WTC11 (cell line): ENCODE data around the gene ZFP36L1. TPM values are rescaled to one million over a fixed set of nuclear protein-coding genes. Genes with fewer than 3 reads are reported as not detected.

Experiments
- ATAC-seq: fragments of 200-7000 bp; cut with Tn5 transposase; 2 replicates; pipeline ENCODE4 v1.10.0; 2021; ENCODE audit warnings: mild to moderate bottlenecking, moderate library complexity
- CTCF ChIA-PET: fragments of 300-600 bp; sonication (Branson Sonifier 250); formaldehyde crosslinking; loops from one replicate; lab custom pipeline; 2021; ENCODE audit warnings: antibody characterized with exemption; lab: Charles Lee
- POLR2A ChIA-PET: fragments of 350-600 bp; sonication (Branson Sonifier 250); formaldehyde crosslinking; loops from one replicate; lab custom pipeline; 2021; ENCODE audit warnings: antibody characterized with exemption; lab: Charles Lee
- DNase-seq: peaks from one replicate; pipeline ENCODE4 v3.0.0; 2021; ENCODE audit warnings: low spot score
- H3K27ac Mint-ChIP-seq: 2 replicates; pipeline ENCODE4 v1.8.0; 2021; ENCODE audit warnings: mixed read lengths
- H3K27me3 Mint-ChIP-seq: 2 replicates; pipeline ENCODE4 v1.8.0; 2021; ENCODE audit warnings: low read depth, mild to moderate bottlenecking, moderate library complexity, mixed read lengths
- H3K36me3 Mint-ChIP-seq: 2 replicates; pipeline ENCODE4 v1.8.0; 2021; ENCODE audit warnings: mixed read lengths
- H3K4me1 Mint-ChIP-seq: 2 replicates; pipeline ENCODE4 v1.8.0; 2022; ENCODE audit warnings: mixed read lengths
- H3K4me3 Mint-ChIP-seq: 2 replicates; pipeline ENCODE4 v1.8.0; 2021; ENCODE audit warnings: mild to moderate bottlenecking, moderate library complexity, mixed read lengths
- H3K9me3 Mint-ChIP-seq: 2 replicates; pipeline ENCODE4 v1.8.0; 2021; ENCODE audit warnings: mixed read lengths
- AR ChIP-seq: fragments of 250-450 bp; sonication (Bioruptor Pico); IDR thresholded peaks from 2 replicates; pipeline ENCODE4 v1.9.0; 2021; ENCODE audit warnings: mild to moderate bottlenecking
- ATF6 ChIP-seq: sonication (generic); formaldehyde crosslinking; IDR thresholded peaks from 2 replicates; pipeline ENCODE4 v1.8.1; 2023; ENCODE audit warnings: mild to moderate bottlenecking, missing genetic modification reagents
- CREM ChIP-seq: sonication (generic); formaldehyde crosslinking; IDR thresholded peaks from 2 replicates; pipeline ENCODE4 v1.8.1; 2022; ENCODE audit warnings: mild to moderate bottlenecking, missing genetic modification reagents, moderate library complexity
- E2F1 ChIP-seq: sonication (generic); formaldehyde crosslinking; IDR thresholded peaks from 2 replicates; pipeline ENCODE4 v1.8.0; 2022; ENCODE audit warnings: mild to moderate bottlenecking, missing genetic modification reagents
- FOXK1 ChIP-seq: sonication (generic); formaldehyde crosslinking; IDR thresholded peaks from 2 replicates; pipeline ENCODE4 v1.8.0; 2022; ENCODE audit warnings: mild to moderate bottlenecking, moderate library complexity, missing genetic modification reagents
- GABPB1 ChIP-seq: sonication (generic); formaldehyde crosslinking; IDR thresholded peaks from 2 replicates; pipeline ENCODE4 v1.8.1; 2023; ENCODE audit warnings: mild to moderate bottlenecking, missing genetic modification reagents
- HMGA2 ChIP-seq: fragments of 250-450 bp; sonication (Bioruptor Pico); IDR thresholded peaks from 2 replicates; pipeline ENCODE4 v1.4.0; 2021; ENCODE audit warnings: mild to moderate bottlenecking, moderate library complexity
- JAZF1 ChIP-seq: fragments of 250-450 bp; sonication (Bioruptor Pico); IDR thresholded peaks from 2 replicates; pipeline ENCODE4 v1.9.0; 2021; ENCODE audit warnings: moderate library complexity, mild to moderate bottlenecking, inconsistent platforms
- MXD4 ChIP-seq: fragments of 250-450 bp; sonication (Bioruptor Pico); IDR thresholded peaks from 2 replicates; pipeline ENCODE4 v1.8.0; 2021; ENCODE audit warnings: mild to moderate bottlenecking, moderate library complexity, borderline replicate concordance
- NR2C2 ChIP-seq: sonication (generic); formaldehyde crosslinking; IDR thresholded peaks from 2 replicates; pipeline ENCODE4 v1.8.0; 2022; ENCODE audit warnings: mild to moderate bottlenecking, missing genetic modification reagents
- SOX15 ChIP-seq: fragments of 250-450 bp; sonication (Bioruptor Pico); IDR thresholded peaks from 2 replicates; pipeline ENCODE4 v1.9.0; 2021; ENCODE audit warnings: mild to moderate bottlenecking
- TEAD4 ChIP-seq: sonication (generic); formaldehyde crosslinking; IDR thresholded peaks from 2 replicates; pipeline ENCODE4 v1.8.0; 2022; ENCODE audit warnings: mild to moderate bottlenecking, missing genetic modification reagents
- ZMAT4 ChIP-seq: fragments of 250-450 bp; sonication (Bioruptor Pico); IDR thresholded peaks from 2 replicates; pipeline ENCODE4 v1.9.0; 2021; ENCODE audit warnings: mild to moderate bottlenecking
- ZNF138 ChIP-seq: sonication (generic); formaldehyde crosslinking; conservative IDR thresholded peaks from 2 replicates; pipeline ENCODE4 v1.8.1; 2022; ENCODE audit warnings: mild to moderate bottlenecking, moderate library complexity, missing genetic modification reagents
- ZNF263 ChIP-seq: sonication (generic); formaldehyde crosslinking; IDR thresholded peaks from 2 replicates; pipeline ENCODE4 v1.8.1; 2022; ENCODE audit warnings: low read depth, mild to moderate bottlenecking, moderate library complexity, missing genetic modification reagents
- ZNF281 ChIP-seq: sonication (generic); formaldehyde crosslinking; IDR thresholded peaks from 2 replicates; pipeline ENCODE4 v1.8.0; 2023; ENCODE audit warnings: mild to moderate bottlenecking, missing genetic modification reagents
- ZNF317 ChIP-seq: sonication (generic); formaldehyde crosslinking; IDR thresholded peaks from 2 replicates; pipeline ENCODE4 v1.8.1; 2023; ENCODE audit warnings: low read depth, mild to moderate bottlenecking, moderate library complexity, missing genetic modification reagents, borderline replicate concordance
- ZNF425 ChIP-seq: fragments of 250-450 bp; sonication (Bioruptor Pico); conservative IDR thresholded peaks from 2 replicates; pipeline ENCODE4 v1.9.0; 2021; ENCODE audit warnings: mild to moderate bottlenecking
- ZNF512 ChIP-seq: sonication (generic); formaldehyde crosslinking; IDR thresholded peaks from 2 replicates; pipeline ENCODE4 v1.8.1; 2022; ENCODE audit warnings: missing genetic modification reagents, borderline replicate concordance
- total RNA-seq: library from RNA; stranded (reverse); gene quantifications from 3 replicates; pipeline ENCODE4 v1.2.3, GENCODE V29; 2021

ZFP36L1 gene
- total RNA-seq, 1 experiment from 2014 or later, result 132 TPM

- ATAC-seq (no peak), DNase-seq (no peak)
- CTCF ChIA-PET, result no interaction called here
- no peaks in the 10 kb centered on the region for H3K9me3 Mint-ChIP-seq
- peaks cover 4% of the 10 kb centered on the region; the same call in 1 of the 2 replicates for H3K4me1 Mint-ChIP-seq
- POLR2A ChIA-PET, result no interaction called here
- H3K36me3 Mint-ChIP-seq, result no peaks in the 10 kb centered on the region
- H3K4me3 Mint-ChIP-seq, result no peak overlapping the region
- H3K27ac Mint-ChIP-seq, result no peak overlapping the region
- H3K27me3 Mint-ChIP-seq, result no peaks in the 10 kb centered on the region
- no peak for TF ChIP-seq GABPB1
- no peak for TF ChIP-seq ZMAT4 (CRISPR knock-in tag)
- no peak for TF ChIP-seq AR (CRISPR knock-in tag)
- no peak for TF ChIP-seq NR2C2 (CRISPR knock-in tag)
- no peak for TF ChIP-seq ZNF425 (CRISPR knock-in tag)
- TF ChIP-seq FOXK1 (CRISPR knock-in tag), result no peak
- TF ChIP-seq ZNF317 (CRISPR knock-in tag), result no peak
- TF ChIP-seq SOX15 (CRISPR knock-in tag), result no peak
- TF ChIP-seq E2F1 (CRISPR knock-in tag), result no peak
- no peak for TF ChIP-seq MXD4 (CRISPR knock-in tag)
- no peak for TF ChIP-seq ATF6
Observed at GRCh38 chr14:68747393-68747792, 45.5 kb downstream of the ZFP36L1 start.

GRCh38 chr14:68744613-68745012, 48.3 kb downstream of the ZFP36L1 start:
- POLR2A ChIA-PET, result no interaction called here
- peaks cover 13% of the 10 kb centered on the region for H3K9me3 Mint-ChIP-seq
- no peak overlapping the region for H3K27ac Mint-ChIP-seq
- ATAC-seq, result no peak
- DNase-seq, result no peak
- TF ChIP-seq CREM (no peak), HMGA2 (CRISPR knock-in tag) (no peak)
- TF ChIP-seq, all 79 proteins: peak for 0
- Mint-ChIP-seq H3K27me3 (no peaks in the 10 kb centered on the region), H3K4me3 (no peak overlapping the region), H3K4me1 (peaks cover 4% of the 10 kb centered on the region; the same call in 1 of the 2 replicates), H3K36me3 (peaks cover 5% of the 10 kb centered on the region; the same call in 1 of the 2 replicates)
- CTCF ChIA-PET, result interaction anchor here (0.6 to 1.4 kb wide), 3 partner anchors 72 to 100 kb away, joined by 3 to 4 read pairs (median 4); no protein-coding TSS in a partner anchor

- DNase-seq, result no peak
- H3K9me3 Mint-ChIP-seq, result peaks cover 13% of the 10 kb centered on the region
- ATAC-seq, result no peak
- ChIA-PET POLR2A (no interaction called here), CTCF (no interaction called here)
- no peak overlapping the region for H3K27ac Mint-ChIP-seq
- H3K4me3 Mint-ChIP-seq, result no peak overlapping the region
- H3K27me3 Mint-ChIP-seq, result no peaks in the 10 kb centered on the region; the same call in 1 of the 2 replicates
- peaks cover 7% of the 10 kb centered on the region for H3K4me1 Mint-ChIP-seq
- peaks cover 5% of the 10 kb centered on the region; the same call in 1 of the 2 replicates for H3K36me3 Mint-ChIP-seq
- TF ChIP-seq ZNF512 (CRISPR knock-in tag) (no peak), ZNF281 (CRISPR knock-in tag) (no peak), JAZF1 (no peak), ZNF138 (no peak), TEAD4 (no peak), ZNF263 (CRISPR knock-in tag) (no peak)
Observed at GRCh38 chr14:68741839-68742470, 50.9 kb downstream of the ZFP36L1 start.
